GM21515 (cell line): ENCODE measurements around the gene TMPRSS7.

ENCODE experiments used
- ATAC-seq: cut with Tn5 transposase; IDR thresholded peaks from one replicate; pipeline ENCODE4 v1.9.1; 2021; ENCODE audit not compliant: unreplicated experiment

TMPRSS7 gene

GRCh38 chr3:112034436-112034835 is at the start of gene TMPRSS7:
Gene TMPRSS7 (plus strand): TSS chr3:112034736. CDS start chr3:112034846, 110 bp downstream.
- ATAC-seq, result no peak

- ATAC-seq, result no peak
Measured at GRCh38 chr3:111986800-111987199, 47.7 kb upstream of the TMPRSS7 start.

- peak; percentile 94 for ATAC-seq
Measured at GRCh38 chr3:111989061-111989678, 45.4 kb upstream of the TMPRSS7 start.

GRCh38 chr3:111993038-111993437 is 41.5 kb upstream of the TMPRSS7 start:
- ATAC-seq, result no peak

- no peak for ATAC-seq
Measured at GRCh38 chr3:111998636-111999483, 35.7 kb upstream of the TMPRSS7 start, which contains the start of gene TAGLN3. Gene TAGLN3 (plus strand): TSS chr3:111998922. CDS start chr3:111999423, 501 bp downstream.

GRCh38 chr3:111999484-112000324 is 34.8 kb upstream of the TMPRSS7 start:
- no peak for ATAC-seq

GRCh38 chr3:112000367-112000771 is 34.2 kb upstream of the TMPRSS7 start:
- ATAC-seq, result no peak

- no peak for ATAC-seq
Measured at GRCh38 chr3:112000966-112001365, 33.6 kb upstream of the TMPRSS7 start.

- no peak for ATAC-seq
Measured at GRCh38 chr3:112001526-112001925, 33.0 kb upstream of the TMPRSS7 start.

GRCh38 chr3:112002096-112002971 is 32.2 kb upstream of the TMPRSS7 start:
- no peak for ATAC-seq

- ATAC-seq, result no peak
Measured at GRCh38 chr3:112003321-112004080, 31.0 kb upstream of the TMPRSS7 start.

GRCh38 chr3:112004187-112004586 is 30.3 kb upstream of the TMPRSS7 start:
- no peak for ATAC-seq

GRCh38 chr3:112004669-112005068 is 29.9 kb upstream of the TMPRSS7 start:
- ATAC-seq, result no peak

GRCh38 chr3:112005091-112005672 is 29.4 kb upstream of the TMPRSS7 start:
- no peak for ATAC-seq

- no peak for ATAC-seq
Measured at GRCh38 chr3:112007633-112008032, 26.9 kb upstream of the TMPRSS7 start.

GRCh38 chr3:112009670-112010069 is 24.9 kb upstream of the TMPRSS7 start:
- no peak for ATAC-seq

- no peak for ATAC-seq
Measured at GRCh38 chr3:112010636-112011035, 23.9 kb upstream of the TMPRSS7 start.

GRCh38 chr3:112011376-112011940 is 23.1 kb upstream of the TMPRSS7 start:
- ATAC-seq, result no peak
